Right lobe of liver (tissue), 4 donors: ENCODE measurements around the gene ZFR2.

Experiments
- CTCF ChIP-seq, 4 donors: fragments of 200-600 bp in 3 of 4; fragments of 450-650 bp in 1 of 4; IDR thresholded peaks; one replicate each; pipeline versions ENCODE4 v1.5.1 to v1.8.0; 2016 to 2022; ENCODE audit warnings: antibody characterized with exemption in 4 of 4, mild to moderate bottlenecking in 2 of 4
- POLR2A ChIP-seq: fragments of 450-650 bp; IDR thresholded peaks from one replicate; pipeline ENCODE4 v1.6.1; 2017; ENCODE audit warnings: antibody characterized with exemption, mild to moderate bottlenecking
- donor health status: DM: no; HTN: no; CAD: no.
- donor health status: DM: no; HTN: no; CAD: no.
- donor health status: DM: no; HTN: yes; CAD: no.

GRCh38 chr19:3759482-3760254 is 109.2 kb downstream of the ZFR2 start:
- TF ChIP-seq CTCF (IDR thresholded peaks at IDR 0.05) (no peak), POLR2A (no peak)
